GF-D8 (cell line): ENCODE results near the gene ACCSL.

Experiments
- DNase-seq: peaks from one replicate; lab custom pipeline; 2025; lab: John Stamatoyannopoulos, UW

The ACCSL gene

DNA sequence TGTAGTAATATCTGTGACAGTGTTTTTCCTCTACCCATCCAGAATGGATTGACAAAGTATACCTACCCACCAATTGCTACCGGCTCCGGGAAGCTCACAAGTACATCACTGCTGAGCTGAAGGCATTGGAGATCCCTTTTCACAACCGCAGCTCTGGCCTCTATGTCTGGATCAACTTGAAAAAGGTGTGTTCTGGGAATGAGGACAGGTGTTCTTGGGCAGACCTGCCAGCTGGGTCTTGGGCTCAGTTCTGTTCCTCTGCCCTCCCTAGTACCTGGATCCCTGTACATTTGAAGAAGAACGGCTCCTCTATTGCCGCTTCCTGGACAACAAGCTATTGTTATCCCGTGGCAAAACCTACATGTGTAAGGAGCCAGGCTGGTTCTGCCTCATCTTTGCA lies 10.5 kb downstream of the ACCSL start:
- no peak for DNase-seq

DNA sequence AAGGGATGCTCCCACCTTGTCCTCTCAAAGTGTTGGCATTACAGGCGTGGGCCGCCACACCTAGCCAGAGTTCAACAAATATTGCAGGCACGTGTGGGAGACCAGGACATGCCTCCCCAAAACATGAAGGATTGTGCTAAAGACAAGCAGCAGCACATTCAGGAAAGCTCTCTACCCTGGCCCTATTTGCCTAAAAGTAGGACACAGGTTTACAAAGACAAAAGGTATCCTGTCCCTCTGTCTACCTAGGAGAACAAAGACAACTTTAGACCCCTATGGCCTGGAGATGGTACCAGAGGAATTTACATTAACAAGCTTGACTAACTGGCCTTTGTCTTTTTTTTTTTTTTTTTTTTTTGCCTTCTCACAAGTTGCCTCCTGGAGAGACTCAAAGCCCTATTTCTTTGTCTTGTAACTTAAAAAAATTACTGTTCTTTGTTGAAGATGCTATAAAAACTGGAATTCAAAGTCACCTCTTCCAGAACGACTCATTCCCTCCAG lies 17.4 kb downstream of the ACCSL start:
- DNase-seq = no peak

DNA sequence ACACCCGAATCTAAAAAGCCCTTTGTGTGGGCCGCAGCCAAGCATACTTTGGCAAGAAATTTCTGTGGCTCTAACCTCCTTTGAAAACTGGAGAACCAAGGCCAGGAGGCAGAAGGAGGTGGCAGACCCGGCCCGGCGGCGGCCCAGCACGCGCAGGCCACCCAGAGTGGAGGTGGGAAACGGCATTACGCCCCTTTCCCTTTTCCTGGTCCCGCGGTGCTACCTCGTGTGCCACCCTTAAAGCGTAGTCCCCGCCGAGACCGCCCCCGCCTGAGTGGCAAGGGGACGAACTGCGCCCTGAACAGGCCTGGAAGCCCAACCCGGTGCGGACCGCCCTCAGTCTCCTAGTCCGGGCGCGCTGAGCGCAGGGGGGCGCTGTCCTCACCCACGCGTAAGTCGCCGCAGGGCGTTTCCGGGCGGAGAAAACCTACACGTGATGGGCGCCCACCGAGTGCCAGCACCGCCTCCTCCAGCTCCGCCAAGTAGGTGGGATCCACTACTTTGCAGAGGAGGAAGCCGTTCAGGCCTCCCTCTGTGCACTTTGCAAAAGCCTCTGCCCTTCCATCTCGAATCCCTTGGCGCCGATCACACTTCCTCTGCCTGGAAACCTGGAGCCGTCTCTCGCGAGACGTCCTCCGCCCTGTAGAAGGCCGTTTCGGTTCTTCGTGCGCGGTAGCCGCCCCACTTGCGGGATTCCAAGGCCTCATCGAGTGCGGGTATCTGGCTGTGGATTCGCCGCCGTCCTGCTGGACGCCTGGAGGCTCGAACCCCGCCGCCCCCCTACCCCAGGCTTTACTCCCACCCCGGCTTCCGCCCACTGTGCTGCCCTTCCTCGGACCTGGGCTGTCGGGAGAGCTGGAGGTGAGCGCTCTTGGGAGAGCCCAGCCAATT lies 18.3 kb downstream of the ACCSL start, which contains the start of gene ACCS:
Gene ACCS (plus strand): TSS at position 430 of the 891 bp plus-strand sequence. CDS start 1,358 bp downstream, outside the sequence.
- DNase-seq = peak; percentile 73

DNA sequence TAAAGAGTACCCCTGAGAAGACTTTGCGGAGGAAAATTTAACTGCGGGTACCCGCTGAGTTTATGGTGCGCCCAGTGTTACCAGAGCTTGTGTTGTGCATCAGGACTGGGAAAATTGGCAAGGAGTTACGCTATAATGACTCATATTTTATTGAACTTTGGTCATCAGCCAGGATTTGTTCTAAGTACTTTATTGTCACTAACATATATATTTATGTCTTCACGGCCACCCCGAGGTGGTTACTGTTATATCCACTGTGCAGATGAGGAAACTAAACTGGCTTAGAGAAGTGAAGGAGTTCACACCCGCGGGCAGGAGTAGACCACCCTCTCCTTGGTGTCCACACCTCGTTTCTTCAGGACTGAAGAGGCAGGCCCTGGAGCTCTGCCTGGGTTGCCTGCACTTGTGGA lies 19.0 kb downstream of the ACCSL start:
- DNase-seq = no peak

DNA sequence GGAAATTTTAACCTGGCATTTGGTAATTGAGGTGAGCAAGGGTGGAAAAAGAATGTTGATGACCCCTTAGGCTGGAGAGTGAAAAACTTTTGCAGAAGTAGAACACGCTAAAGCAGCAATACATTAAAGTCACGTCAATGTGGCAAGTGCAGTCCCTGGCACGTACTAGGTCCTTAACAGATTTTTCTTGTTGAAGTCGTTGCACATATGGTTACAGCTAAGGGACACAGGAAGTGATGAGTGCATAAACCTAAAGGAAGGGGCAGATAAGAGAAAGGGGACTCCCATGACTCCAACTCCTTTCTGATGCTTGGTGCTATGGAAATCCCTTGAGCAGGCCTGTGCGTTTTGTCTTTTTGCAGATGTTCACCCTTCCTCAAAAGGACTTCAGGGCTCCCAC lies 19.5 kb downstream of the ACCSL start:
- DNase-seq = peak; percentile 46

DNA sequence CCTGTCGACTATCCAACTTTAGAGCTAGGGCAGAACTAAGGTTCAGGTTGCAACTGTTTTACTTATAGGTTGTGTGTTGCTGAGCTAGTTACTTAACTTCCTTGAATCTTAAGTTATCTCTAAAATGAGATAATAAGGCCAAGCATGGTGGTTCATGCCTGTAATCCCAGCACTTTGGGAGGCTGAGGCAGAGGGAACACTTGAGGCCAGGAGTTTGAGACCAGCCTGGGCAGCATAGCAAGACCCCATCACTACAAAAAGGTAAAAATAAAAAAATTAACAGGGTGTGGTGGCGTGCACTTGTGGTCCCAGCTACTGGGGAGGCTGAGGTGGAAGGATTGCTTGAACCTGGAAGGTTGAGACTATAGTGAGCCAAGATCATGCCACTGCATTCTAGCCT lies 20.4 kb downstream of the ACCSL start:
- DNase-seq = no peak

DNA sequence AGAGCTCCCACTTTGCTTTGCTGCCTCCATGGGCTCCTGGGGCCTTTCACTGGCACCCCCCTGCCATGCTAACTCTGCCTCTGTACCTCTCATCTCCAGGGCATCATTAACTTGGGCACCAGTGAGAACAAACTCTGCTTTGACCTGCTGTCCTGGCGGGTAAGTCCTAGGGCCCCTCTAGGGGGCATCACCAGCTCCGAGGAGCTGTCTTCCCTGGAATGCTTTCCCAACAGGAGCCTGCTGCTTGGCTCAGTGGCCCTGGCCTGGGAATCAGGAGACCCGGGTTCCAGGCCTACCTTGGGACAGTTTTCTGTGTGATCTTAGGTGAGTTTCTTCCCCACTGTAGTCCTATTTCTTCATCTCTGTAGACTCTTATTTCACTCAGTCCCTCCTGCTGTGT lies 23.4 kb downstream of the ACCSL start:
- DNase-seq = no peak

DNA sequence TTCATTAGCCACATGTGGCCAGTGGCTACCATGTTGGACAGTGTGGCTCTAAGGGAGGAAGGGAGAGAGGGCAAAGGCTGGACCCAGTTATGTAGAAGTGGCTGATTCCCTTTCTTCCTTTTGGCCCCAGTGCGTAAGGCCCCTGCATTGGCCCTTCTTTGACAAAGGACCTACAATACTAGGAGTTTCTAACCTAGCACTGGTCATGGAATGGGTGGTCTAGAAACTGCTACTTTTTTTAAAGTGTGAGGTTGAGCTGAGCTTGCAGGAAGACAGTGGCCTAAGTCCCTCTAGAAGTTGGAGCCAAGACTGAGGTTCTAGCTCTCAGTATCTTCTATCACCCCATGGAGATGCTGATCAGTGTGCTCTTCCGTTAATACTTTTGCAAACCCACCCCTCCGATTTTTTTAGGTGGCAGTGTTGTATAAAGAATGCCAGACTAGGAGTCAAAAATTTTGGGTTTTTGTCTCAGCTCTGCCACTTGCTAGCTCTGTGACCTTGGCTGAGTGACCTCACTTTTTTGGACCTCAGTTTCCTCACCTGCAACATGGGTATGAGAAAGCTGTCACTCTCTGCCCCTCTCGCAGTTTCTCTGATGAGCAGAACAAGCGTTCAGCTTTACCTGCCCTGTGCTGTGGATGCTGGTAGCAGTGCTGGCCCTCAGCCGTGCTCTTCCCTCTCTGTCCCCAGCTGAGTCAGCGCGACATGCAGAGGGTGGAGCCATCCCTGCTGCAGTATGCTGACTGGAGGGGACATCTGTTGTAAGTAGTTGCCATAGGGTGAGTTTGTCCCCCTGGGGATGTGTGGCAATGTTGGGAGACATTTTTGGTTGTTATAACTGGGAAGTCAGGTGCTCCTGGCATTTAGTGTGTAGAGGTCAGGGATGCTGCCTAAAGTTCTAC lies 25.2 kb downstream of the ACCSL start:
- DNase-seq = no peak

DNA sequence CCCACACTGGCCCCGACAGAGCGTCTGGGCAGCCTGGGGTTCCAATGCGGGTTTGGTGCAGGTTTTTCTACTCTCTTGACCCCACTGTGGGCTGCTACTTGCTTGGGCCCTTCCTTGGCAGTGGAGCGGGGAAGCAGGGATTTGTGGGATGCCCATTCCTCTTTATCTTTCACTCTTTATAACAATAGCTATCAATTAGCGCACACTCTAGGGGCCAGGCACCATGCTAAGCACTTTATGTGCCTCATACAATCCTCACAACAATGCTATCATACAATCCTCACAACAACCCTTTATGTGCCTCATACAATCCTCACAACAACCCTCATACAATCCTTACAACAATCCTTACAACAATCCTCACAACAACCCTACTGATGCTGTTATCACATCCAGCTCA lies 31.0 kb downstream of the ACCSL start:
- DNase-seq = no peak

DNA sequence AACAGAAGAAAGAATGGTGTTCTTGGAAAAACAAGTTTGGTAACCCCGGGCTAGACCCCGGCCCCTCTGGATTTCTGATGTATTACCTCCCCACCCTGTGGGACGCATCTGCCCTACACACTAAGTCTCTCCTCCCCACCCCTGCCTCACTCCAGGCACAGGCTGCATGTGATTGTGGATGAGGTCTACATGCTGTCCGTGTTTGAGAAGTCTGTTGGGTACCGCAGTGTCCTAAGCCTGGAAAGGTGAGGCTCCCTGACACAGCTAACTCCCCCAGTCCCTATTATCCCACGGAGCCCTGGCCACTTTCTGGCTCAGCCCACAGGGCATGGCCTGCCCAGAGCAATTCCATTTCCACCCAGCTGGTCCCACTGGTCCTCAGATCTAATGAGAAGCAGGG lies 31.6 kb downstream of the ACCSL start:
- DNase-seq = no peak

DNA sequence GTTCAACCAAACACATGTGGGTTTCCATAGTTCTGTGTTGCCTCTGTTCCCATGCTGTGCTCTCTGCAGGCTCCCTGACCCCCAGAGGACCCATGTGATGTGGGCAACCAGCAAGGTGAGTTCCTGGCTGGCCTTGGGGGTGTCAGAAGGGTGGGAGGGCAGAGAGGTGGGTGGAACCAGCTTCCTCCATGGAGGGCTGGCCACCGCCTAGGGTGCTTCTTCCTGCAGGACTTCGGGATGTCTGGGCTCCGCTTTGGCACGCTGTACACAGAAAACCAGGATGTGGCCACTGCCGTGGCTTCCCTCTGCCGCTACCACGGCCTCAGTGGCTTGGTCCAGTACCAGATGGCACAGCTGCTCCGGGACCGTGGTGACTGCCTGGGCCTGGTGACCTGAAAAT lies 33.2 kb downstream of the ACCSL start:
- no peak for DNase-seq

DNA sequence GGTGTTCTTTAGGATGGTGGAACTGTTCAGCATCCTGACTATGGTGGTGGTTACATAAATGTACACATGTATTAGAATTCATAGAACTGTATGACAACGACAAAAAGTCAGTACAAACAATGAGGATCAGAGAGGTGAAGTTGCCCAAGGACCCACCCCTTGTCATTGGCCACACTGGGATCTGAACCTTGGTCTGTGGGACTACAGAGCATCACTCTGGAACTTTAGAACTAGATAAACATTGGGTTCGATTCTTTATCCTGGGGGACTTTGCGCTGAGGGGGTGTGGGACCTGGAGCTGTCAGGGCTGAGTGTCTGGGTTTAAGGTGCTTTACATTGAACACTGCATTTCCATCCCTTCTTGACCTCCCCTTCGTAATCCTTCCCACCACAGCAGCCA lies 34.9 kb downstream of the ACCSL start:
- no peak for DNase-seq

DNA sequence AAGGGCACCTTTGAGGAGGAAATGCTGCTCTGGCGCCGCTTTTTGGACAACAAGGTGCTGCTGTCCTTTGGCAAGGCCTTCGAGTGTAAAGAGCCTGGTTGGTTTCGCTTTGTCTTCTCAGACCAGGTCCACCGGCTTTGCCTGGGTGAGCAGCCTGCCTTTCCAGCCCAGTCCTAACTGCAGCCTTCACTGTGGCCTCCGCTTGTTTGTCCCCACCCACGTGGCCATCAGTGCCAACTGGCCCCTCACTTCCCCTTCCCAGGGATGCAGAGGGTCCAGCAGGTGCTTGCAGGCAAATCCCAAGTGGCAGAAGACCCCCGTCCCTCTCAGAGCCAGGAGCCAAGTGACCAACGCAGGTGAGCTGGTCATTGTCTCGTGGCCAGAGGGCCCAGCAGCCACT lies 35.7 kb downstream of the ACCSL start:
- no peak for DNase-seq

DNA sequence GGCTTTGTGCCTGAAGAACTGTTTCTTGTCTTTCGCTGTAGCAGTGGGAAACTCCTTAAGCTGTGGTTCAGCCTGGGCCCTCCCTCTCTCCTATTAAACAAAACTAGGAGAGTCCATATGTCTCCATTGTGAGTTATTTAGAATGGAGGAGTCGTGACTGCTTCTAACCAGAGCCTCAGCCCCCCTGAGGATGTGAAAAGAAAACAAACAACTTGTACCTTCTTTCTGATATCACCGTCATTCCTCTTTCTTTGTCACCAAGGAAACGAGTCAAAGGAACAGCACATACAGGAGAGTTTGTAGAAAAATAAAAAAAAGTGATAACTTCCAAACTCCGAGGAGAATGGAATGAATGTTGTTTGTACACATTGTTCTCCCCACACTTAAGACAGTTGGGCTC lies 36.1 kb downstream of the ACCSL start:
- no peak for DNase-seq

DNA sequence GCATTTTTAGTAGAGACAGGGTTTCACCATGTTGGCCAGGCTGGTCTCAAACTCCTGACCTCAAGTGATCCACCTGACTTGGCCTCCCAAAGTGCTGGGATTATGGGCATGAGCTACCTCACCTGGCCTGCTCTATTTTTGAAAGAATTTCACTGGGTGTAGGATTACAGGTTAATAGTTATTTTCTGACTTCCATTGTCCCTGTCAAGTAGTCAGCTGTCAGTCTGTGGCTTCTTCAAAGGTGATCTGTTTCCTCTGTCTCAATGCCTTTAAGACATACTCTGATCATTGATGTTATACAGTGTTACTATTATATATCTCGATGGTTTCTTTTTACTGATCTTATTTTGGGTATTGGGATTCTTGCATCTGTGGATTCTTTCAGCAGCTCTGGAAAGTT lies 37.5 kb downstream of the ACCSL start:
- no peak for DNase-seq

DNA sequence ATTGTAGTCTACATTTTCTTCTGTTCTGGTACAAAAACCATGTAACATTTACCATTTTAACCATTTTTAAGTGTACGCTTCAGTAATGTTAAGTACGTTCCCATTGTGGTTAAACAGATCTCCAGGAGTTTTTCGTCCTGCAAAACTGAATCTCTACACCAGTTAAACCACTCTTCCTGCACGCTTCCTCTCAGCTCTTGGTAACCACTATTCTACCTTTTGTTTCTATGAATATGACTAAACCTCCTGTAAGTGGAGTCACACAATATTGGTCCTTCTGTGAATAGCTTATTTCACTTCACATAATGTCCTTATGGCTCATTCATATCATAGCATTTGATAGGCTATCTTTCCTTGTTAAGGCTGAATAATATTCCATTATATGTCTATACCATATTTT lies 40.6 kb downstream of the ACCSL start:
- no peak for DNase-seq

DNA sequence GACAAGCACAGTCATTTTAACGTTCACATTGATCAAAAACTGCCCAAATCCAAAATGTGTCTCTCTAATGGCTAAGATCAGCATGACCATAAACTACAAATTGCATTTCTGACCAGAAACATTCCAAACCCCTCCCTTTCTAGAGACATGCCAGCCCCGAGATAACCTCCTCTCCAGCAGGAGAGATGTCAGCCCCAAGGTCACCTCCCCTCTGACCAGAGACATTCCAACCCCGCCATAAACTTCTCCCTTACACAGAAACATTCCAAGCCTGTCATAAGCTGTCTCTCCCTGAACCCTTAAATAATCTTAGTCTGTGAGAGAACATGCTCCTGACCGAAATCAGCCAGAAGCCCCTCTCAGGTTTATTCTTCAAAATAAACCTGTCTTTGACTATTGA lies 41.1 kb downstream of the ACCSL start:
- no peak for DNase-seq

DNA sequence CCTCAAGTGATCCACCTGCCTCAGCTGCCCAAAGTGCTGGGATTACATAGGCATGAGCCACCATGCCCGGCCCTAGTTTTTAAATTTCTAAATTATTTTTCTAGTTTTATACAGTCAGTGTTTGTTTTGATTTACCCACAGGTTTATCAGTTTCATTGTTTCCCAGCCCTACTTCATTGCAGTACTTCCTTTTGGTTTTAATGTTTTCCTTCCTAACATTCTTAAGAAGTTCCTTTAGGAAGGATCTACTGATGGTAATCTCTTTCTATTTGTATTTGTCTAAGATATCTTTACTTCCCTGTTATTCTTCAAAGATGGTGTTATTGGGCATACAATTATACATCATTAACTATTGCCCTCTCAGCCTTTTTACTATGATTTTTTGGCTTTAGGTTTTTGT lies 42.8 kb downstream of the ACCSL start:
- no peak for DNase-seq

DNA sequence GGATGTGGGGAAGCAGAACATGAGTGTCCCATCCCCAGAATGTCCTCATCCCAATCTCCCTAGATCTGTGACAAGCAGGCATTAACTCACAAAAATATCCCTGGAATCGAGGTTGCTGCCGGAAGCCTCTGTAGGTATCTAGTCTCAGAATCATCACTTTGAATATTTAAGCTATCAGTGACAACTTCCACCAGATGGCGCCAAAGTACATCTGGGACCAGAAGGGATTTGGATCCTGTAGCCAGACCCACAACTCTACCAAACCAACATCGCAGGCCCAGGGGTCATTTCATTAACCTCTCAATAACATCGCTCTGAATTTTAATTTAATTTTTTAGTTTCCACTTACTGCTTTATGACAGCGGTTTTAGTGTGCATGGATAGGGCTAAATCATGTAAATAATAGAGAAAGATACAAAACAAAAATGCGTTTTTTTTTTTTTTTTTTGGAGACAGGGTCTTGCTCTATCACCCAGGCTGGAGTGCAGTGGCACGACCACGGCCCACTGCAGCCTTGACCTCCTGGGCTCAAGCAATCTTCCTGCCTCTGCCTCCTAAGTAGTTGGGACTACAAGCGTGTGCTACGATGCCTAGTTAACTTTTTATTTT lies 46.6 kb downstream of the ACCSL start:
- no peak for DNase-seq

DNA sequence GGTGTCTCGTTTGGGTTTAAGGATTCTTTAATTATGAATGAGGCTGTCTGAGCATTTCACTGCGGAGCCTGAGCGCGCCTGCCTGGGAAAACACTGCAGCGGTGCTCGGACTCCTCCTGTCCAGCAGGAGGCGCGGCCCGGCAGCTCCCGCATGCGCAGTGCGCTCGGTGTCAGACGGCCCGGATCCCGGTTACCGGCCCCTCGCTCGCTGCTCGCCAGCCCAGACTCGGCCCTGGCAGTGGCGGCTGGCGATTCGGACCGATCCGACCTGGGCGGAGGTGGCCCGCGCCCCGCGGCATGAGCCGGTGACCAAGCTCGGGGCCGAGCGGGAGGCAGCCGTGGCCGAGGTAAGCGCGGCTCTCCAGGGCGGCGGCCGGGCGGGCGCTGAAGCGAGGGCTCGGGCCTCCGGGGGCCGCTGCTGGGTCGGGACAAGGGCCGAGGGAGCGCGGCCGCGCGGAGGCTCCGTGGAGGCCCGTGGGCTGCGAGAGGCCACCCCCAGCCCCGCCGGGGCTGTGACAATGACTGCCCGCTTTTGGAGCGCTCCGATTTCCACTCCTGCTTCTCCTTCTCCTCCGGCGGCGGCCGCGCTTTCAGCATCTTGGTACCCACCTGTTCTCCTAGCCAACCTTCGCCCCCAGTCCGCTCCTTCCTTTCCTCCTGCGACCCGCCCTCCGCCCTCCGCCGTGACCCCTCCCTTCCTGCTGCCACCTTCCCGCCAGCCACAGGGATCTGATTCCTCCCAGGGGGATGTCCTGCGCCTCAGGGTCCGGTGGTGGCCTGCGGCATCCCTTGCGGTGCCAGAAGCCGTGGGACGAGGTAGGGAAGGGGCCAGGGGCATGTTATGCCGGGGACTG lies 48.0 kb downstream of the ACCSL start, which contains the start of gene EXT2:
Gene EXT2 (plus strand): TSS at position 173 of the 854 bp plus-strand sequence. CDS start 12,035 bp downstream, outside the sequence.
- no peak for DNase-seq
